GM21723 (cell line): Measurements from ENCODE around the gene ZNF10.

Experiments used
- ATAC-seq: cut with Tn5 transposase; IDR thresholded peaks from one replicate; pipeline ENCODE4 v1.9.1; 2021; ENCODE audit warnings: mild to moderate bottlenecking, moderate library complexity; ENCODE audit not compliant: unreplicated experiment

Gene ZNF10

DNA sequence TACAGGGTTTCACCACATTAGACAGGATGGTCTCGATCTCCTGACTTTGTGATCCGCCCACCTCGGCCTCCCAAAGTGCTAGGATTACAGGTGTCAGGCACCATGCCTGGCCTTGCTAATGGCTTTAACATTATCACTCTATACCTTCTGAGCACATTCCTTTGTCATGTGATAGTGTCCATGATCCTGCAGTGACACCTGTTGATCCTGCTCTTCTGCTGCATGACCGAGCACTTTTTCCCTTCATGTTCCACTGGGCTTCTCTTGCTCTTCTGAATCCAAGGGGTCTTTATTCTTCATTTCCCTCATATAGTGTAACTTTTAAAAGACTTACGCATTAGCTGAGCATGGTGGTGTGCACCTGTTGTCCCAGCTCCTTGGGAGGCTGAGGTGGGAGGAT is 62.4 kb downstream of the ZNF10 start:
- ATAC-seq: no peak

DNA sequence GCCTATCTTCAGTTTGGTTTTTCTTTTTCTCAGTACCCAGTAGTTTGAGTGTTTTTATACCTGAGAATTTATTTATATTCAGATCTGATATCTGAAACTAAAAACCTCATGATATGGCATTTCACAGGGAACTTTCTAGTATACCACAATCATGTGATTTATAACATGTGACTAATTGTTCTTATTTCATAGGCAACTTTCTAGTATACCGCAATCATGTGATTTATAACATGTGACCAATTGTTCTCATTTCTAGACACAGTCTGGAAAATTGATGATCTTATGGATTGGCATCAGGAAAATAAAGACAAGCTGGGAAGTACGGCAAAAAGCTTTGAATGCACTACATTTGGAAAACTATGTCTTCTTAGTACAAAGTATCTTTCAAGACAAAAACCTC is 71.5 kb downstream of the ZNF10 start:
- ATAC-seq: no peak

DNA sequence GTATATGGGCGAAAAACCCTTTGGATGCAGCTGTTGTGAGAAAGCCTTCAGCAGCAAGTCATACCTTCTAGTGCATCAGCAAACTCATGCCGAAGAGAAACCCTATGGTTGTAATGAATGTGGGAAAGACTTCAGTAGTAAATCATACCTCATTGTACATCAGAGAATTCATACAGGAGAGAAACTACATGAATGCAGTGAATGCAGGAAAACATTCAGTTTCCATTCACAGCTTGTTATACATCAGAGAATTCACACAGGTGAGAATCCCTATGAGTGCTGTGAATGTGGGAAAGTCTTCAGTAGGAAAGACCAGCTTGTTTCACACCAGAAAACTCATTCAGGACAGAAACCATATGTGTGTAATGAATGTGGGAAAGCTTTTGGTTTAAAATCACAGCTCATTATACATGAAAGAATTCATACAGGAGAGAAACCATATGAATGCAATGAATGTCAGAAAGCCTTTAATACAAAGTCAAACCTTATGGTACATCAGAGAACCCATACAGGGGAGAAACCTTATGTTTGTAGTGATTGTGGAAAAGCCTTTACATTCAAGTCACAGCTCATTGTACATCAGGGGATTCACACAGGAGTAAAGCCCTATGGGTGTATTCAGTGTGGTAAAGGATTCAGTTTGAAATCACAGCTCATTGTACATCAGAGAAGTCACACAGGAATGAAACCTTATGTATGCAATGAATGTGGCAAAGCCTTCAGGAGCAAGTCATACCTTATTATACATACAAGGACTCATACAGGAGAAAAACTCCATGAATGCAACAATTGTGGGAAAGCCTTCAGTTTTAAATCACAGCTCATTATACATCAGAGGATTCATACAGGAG is 72.3 kb downstream of the ZNF10 start:
- no peak for ATAC-seq

DNA sequence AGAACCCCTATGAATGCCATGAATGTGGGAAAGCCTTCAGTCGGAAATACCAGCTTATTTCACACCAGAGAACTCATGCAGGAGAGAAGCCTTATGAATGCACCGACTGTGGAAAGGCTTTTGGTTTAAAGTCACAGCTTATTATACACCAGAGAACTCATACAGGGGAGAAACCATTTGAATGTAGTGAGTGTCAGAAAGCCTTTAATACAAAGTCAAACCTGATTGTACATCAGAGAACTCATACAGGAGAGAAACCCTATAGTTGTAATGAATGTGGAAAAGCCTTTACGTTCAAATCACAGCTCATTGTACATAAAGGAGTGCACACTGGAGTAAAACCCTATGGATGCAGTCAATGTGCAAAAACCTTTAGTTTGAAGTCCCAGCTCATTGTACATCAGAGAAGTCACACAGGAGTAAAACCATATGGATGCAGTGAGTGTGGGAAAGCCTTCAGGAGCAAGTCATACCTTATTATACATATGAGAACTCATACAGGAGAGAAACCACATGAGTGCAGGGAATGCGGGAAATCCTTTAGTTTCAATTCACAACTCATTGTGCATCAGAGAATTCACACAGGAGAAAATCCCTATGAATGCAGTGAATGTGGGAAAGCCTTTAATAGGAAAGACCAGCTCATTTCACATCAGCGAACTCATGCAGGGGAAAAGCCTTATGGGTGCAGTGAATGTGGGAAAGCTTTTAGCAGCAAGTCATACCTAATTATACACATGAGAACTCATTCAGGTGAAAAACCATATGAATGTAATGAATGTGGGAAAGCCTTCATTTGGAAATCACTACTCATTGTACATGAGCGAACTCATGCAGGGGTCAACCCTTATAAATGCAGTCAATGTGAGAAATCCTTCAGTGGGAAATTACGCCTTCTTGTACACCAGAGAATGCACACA is 73.2 kb downstream of the ZNF10 start:
- ATAC-seq: no peak

DNA sequence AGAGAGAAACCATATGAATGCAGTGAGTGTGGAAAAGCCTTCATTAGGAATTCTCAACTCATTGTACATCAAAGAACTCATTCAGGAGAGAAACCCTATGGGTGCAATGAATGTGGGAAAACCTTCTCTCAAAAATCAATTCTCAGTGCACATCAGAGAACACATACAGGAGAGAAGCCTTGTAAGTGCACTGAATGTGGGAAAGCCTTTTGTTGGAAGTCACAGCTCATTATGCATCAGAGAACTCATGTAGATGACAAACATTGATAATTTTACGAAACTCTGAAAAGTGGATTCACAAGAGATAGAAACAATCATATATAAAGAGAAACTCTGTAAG is 73.8 kb downstream of the ZNF10 start:
- ATAC-seq: no peak

DNA sequence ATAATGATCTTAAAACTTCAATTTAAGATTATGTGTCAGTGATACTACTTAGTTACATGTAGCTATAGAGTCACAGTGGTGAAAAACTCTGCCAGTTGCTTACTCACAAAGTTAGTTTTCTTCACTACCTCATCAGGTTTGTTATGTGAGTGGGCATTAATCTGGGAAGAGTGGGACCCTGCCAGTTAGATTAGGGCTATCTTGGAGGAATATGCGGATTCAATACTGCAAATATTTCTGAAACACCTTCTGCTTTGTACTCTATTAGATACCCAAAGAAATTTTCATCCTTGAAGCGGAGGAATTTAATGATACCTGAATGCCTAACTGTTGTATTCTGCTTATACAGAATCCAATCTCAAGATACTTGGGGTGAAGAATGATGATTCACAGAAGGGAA is 76.0 kb downstream of the ZNF10 start:
- no peak for ATAC-seq
